GM13977 (cell line): ENCODE data around the gene FAM107B.

Experiments
- DNase-seq: peaks from one replicate; pipeline ENCODE4 v3.0.0; 2012; ENCODE audit warnings: low spot score
- in situ Hi-C: fragments of 300-500 bp; cut with MboI; formaldehyde crosslinking; loops from one replicate; pipeline ENCODE4 v1.12.0; 2022; ENCODE audit warnings: low sequenced_read_pairs, low pct_unique_long_range_greater_than_20kb, mixed read lengths, inconsistent platforms; ENCODE audit not compliant: unreplicated experiment
- TF ChIP-seq, protein P1 (sequence below): IDR thresholded peaks from 2 replicates; pipeline ENCODE4 v1.5.1; 2012; ENCODE audit warnings: mild to moderate bottlenecking, control low read depth; ENCODE audit not compliant: insufficient read depth; ENCODE audit errors: extremely low read depth, missing control alignments

Gene FAM107B

DNA sequence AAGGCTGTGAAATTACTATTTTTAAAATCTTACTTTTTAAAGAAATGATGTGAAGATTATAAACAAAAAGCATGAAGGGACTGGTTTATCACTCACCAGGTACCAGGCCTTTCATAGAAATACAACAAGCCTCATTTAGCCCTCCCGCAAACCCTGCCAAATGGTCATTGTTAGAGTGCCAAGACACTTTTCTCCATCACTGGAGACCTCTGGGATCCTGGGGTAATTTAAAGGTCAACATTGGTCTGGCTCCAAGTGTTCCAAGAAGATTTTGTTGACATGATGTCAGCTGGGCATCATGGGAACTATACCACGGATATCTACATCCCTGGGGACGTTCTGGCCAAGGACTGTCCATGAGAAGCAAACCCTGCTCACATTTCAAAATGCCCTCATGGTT, 306.0 kb downstream of the FAM107B start:
- DNase-seq = no peak
- TF ChIP-seq, protein P1, sequence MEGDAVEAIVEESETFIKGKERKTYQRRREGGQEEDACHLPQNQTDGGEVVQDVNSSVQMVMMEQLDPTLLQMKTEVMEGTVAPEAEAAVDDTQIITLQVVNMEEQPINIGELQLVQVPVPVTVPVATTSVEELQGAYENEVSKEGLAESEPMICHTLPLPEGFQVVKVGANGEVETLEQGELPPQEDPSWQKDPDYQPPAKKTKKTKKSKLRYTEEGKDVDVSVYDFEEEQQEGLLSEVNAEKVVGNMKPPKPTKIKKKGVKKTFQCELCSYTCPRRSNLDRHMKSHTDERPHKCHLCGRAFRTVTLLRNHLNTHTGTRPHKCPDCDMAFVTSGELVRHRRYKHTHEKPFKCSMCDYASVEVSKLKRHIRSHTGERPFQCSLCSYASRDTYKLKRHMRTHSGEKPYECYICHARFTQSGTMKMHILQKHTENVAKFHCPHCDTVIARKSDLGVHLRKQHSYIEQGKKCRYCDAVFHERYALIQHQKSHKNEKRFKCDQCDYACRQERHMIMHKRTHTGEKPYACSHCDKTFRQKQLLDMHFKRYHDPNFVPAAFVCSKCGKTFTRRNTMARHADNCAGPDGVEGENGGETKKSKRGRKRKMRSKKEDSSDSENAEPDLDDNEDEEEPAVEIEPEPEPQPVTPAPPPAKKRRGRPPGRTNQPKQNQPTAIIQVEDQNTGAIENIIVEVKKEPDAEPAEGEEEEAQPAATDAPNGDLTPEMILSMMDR = no peak
- in situ Hi-C loops = no loop called here
